ENCODE data around the gene NOTCH3. TPM values are rescaled to one million over a fixed set of nuclear protein-coding genes. Genes with fewer than 3 reads are reported as not detected.

NOTCH3 gene
- 0.13 and 0.89 TPM in 2 replicates for total RNA-seq

- DNase-seq (ENCODE audit: low read depth in 2 of 2), result no peak
Measured at GRCh38 chr19:15200553-15201364, at the start of gene NOTCH3. Gene NOTCH3 (minus strand): TSS chr19:15200995. CDS start chr19:15200905, 90 bp downstream.

GRCh38 chr19:15250640-15250993 is 49.8 kb upstream of the NOTCH3 start:
- no peak for DNase-seq (ENCODE audit: low read depth in 2 of 2)

- peak; percentile 82 to 88 for DNase-seq (ENCODE audit: low read depth in 2 of 2)
Measured at GRCh38 chr19:15249972-15250639, 49.3 kb upstream of the NOTCH3 start.

- no peak for DNase-seq (ENCODE audit: low read depth in 2 of 2)
Measured at GRCh38 chr19:15249528-15249874, 48.7 kb upstream of the NOTCH3 start.

- peak; percentile 54 to 87 for DNase-seq (ENCODE audit: low read depth in 2 of 2)
Measured at GRCh38 chr19:15248648-15249527, 48.1 kb upstream of the NOTCH3 start.

- no peak for DNase-seq (ENCODE audit: low read depth in 2 of 2)
Measured at GRCh38 chr19:15248106-15248505, 47.3 kb upstream of the NOTCH3 start.

GRCh38 chr19:15247107-15248014 is 46.6 kb upstream of the NOTCH3 start:
- no peak for DNase-seq (ENCODE audit: low read depth in 2 of 2)

GRCh38 chr19:15246198-15246481 is 45.3 kb upstream of the NOTCH3 start:
- no peak for DNase-seq (ENCODE audit: low read depth in 2 of 2)

- DNase-seq (ENCODE audit: low read depth in 2 of 2), result no peak
Measured at GRCh38 chr19:15245370-15246197, 44.8 kb upstream of the NOTCH3 start.

- no peak for DNase-seq (ENCODE audit: low read depth in 2 of 2)
Measured at GRCh38 chr19:15244808-15245207, 44.0 kb upstream of the NOTCH3 start.

GRCh38 chr19:15244106-15244803 is 43.5 kb upstream of the NOTCH3 start:
- DNase-seq (ENCODE audit: low read depth in 2 of 2), result no peak

- DNase-seq (ENCODE audit: low read depth in 2 of 2), result no peak
Measured at GRCh38 chr19:15243236-15243957, 42.6 kb upstream of the NOTCH3 start.

- DNase-seq (ENCODE audit: low read depth in 2 of 2), result no peak
Measured at GRCh38 chr19:15241259-15241910, 40.6 kb upstream of the NOTCH3 start.

- no peak for DNase-seq (ENCODE audit: low read depth in 2 of 2)
Measured at GRCh38 chr19:15240515-15240914, 39.7 kb upstream of the NOTCH3 start.

GRCh38 chr19:15239337-15239949 is 38.6 kb upstream of the NOTCH3 start:
- no peak for DNase-seq (ENCODE audit: low read depth in 2 of 2)

- DNase-seq (ENCODE audit: low read depth in 2 of 2), result no peak
Measured at GRCh38 chr19:15238639-15239155, 37.9 kb upstream of the NOTCH3 start.

- no peak for DNase-seq (ENCODE audit: low read depth in 2 of 2)
Measured at GRCh38 chr19:15237759-15238638, 37.2 kb upstream of the NOTCH3 start.
